GM12801 (cell line): ENCODE data around the gene PLPP7.

Experiments
- TF ChIP-seq, protein P1 (sequence below): IDR thresholded peaks from one replicate; pipeline ENCODE4 v1.5.1; 2011; ENCODE audit warnings: control low read depth; ENCODE audit not compliant: insufficient read length; ENCODE audit errors: extremely low read depth

The PLPP7 gene

GRCh38 chr9:131290767-131291370, 1.3 kb downstream of the PLPP7 start:
- TF ChIP-seq, protein P1, sequence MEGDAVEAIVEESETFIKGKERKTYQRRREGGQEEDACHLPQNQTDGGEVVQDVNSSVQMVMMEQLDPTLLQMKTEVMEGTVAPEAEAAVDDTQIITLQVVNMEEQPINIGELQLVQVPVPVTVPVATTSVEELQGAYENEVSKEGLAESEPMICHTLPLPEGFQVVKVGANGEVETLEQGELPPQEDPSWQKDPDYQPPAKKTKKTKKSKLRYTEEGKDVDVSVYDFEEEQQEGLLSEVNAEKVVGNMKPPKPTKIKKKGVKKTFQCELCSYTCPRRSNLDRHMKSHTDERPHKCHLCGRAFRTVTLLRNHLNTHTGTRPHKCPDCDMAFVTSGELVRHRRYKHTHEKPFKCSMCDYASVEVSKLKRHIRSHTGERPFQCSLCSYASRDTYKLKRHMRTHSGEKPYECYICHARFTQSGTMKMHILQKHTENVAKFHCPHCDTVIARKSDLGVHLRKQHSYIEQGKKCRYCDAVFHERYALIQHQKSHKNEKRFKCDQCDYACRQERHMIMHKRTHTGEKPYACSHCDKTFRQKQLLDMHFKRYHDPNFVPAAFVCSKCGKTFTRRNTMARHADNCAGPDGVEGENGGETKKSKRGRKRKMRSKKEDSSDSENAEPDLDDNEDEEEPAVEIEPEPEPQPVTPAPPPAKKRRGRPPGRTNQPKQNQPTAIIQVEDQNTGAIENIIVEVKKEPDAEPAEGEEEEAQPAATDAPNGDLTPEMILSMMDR, result no peak

GRCh38 chr9:131291795-131292315, 2.3 kb downstream of the PLPP7 start:
- TF ChIP-seq, protein P1, result no peak

DNA sequence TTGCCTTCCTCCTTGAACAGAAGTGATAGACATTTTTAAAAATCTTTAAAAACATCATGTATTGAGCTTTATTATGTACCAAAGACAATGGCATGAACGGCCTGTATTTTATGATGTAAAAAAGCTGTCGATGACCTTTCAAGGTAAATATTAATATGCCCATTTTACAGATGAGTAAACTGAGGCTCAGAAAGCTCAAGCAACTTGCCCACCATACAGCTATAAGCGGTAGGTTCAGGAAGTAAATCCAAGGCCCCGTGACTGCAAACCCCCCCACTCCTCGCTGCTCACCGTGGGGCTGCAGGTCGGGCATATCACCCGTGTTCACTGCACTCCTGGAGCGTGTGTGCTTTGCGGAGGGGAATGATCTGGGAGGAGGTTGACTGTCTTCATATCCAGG, 3.4 kb downstream of the PLPP7 start:
- TF ChIP-seq, protein P1, result no peak

DNA sequence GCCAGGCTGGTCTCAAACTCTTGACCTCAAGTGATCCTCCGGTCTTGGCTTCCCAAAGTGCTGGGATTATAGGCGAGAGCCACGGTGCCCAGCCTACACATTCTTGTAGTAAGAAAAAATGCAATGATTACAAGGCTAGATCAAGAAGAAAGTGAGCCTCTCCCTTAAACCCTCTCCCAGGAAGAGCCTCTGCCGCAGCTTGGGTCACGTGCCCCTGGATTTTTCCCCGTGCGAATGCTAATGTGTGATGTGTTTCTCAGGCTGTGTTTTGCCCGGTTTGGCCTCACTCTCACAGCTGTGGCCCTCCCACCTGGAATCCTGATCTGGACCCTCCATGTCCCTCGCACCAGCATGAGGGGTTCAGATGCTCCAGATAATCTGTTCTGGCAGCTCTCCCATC, 6.9 kb downstream of the PLPP7 start:
- TF ChIP-seq, protein P1, result no peak

DNA sequence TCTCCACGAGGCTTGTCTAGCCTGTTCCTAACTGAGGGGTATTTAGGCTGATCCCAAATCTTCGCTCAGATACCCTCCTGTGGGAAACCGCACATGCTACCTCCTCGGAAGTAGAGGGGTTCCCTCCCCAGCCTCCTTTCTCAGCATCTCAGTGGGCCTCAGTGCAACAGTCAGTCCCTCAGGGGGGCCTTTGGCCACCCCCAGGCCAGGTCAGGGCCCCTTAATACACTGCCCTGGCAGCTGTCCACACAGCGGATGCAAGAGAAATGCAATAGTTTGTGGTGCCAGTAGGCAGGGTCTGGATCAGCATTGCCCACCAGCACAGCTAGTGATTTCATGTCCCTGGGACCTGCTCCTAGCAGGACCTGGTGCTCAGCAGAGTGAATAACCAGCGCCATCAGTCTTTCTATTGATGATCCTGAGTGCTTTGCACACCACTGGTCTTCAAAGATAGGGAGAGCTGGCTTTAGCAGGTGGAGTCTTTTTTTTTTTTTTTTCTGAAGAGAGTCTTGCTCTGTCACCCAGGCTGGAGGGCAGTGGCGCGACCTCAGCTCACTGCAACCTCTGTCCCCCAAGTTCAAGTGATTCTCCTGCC, 7.5 kb downstream of the PLPP7 start:
- TF ChIP-seq, protein P1, result no peak

DNA sequence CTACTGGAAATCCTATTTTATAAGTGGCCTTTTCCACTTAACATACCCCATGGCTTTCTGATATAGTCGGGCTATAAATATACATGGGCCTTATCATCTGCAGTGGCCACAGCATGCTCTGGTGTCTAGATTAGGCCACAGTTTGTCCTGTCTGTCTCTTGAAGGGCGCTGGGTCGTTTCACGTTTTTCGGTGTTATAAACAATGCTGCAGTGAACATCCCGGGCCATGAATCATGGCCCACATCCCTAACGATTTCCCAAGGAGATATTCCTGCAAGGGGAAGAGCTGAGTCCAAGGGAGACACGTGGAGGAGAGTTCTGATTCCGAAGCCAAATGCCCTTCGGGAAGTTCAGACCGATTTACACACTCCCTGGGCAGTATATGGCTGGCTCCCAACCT, 8.4 kb downstream of the PLPP7 start:
- TF ChIP-seq, protein P1, result no peak

DNA sequence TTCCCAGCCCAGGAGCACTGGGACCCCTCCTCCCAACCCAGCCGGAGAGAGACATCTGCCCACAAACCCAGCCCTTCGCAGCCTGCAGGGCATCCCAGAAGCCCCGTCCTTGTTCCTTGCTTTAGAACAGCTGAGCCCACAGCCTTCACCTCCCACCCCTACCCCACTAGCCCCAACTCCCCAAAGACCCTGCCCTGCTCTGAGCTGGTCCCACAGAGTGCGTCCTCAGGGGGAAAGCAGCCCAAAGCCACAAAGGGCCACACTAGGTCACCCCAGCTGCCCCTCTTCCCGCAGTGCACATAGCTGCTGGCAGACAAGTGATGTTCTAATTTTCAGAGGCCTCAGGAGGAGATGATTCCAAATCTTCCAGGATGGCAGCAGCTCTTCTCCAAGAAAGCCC, 8.8 kb downstream of the PLPP7 start:
- TF ChIP-seq, protein P1, result no peak
